MM.1S (cell line): Measurements from ENCODE around the gene IKBKG.
"Not testable (repeated sequence)": the region's sequence is repeated elsewhere in the genome, so short reads cannot be mapped to it uniquely, and the experiment has no call there.

Experiments
- DNase-seq: peaks from one replicate; pipeline ENCODE4 v3.0.0-alpha.2; 2015
- H2AFZ ChIP-seq: fragments of 300-600 bp; sonication (generic); 2 replicates; pipeline ENCODE4 v1.6.0; 2016; ENCODE audit warnings: antibody characterized with exemption, low read length
- H3F3A ChIP-seq: fragments of 300-600 bp; sonication (generic); 2 replicates; pipeline ENCODE4 v1.6.1; 2016; ENCODE audit warnings: mild to moderate bottlenecking, antibody characterized with exemption, low read length, moderate library complexity, mixed read lengths; ENCODE audit not compliant: insufficient read depth
- H3K27ac ChIP-seq: fragments of 300-600 bp; sonication (generic); 2 replicates; pipeline ENCODE4 v1.5.1; 2016; ENCODE audit warnings: mild to moderate bottlenecking, low read length
- H3K27me3 ChIP-seq: fragments of 300-600 bp; sonication (generic); replicated peaks from 2 replicates; pipeline ENCODE4 v1.6.0; 2016; ENCODE audit warnings: low read length; ENCODE audit not compliant: insufficient read depth
- H3K36me3 ChIP-seq: fragments of 300-600 bp; sonication (generic); replicated peaks from 2 replicates; pipeline ENCODE4 v1.6.1; 2016; ENCODE audit warnings: mild to moderate bottlenecking, low read length, mixed read lengths; ENCODE audit not compliant: insufficient read depth
- H3K4me1 ChIP-seq: fragments of 300-600 bp; sonication (generic); 2 replicates; pipeline ENCODE4 v1.6.1; 2016; ENCODE audit warnings: low read length, mixed read lengths
- H3K4me2 ChIP-seq: fragments of 300-600 bp; sonication (generic); 2 replicates; pipeline ENCODE4 v1.6.0; 2016; ENCODE audit warnings: low read depth, low read length
- H3K4me3 ChIP-seq: fragments of 300-600 bp; sonication (generic); 2 replicates; pipeline ENCODE4 v1.5.1; 2016; ENCODE audit warnings: low read length, mixed read lengths
- H3K79me2 ChIP-seq: fragments of 300-600 bp; sonication (generic); 2 replicates; pipeline ENCODE4 v1.6.1; 2016; ENCODE audit warnings: mixed run types, low read length, mixed read lengths
- H3K9ac ChIP-seq: fragments of 300-600 bp; sonication (generic); 2 replicates; pipeline ENCODE4 v1.6.1; 2016; ENCODE audit warnings: low read length, mixed read lengths
- H3K9me2 ChIP-seq: fragments of 300-600 bp; sonication (generic); replicated peaks from 2 replicates; pipeline ENCODE4 v1.6.1; 2016; ENCODE audit warnings: mild to moderate bottlenecking, low read length, mixed read lengths; ENCODE audit not compliant: insufficient read depth
- H3K9me3 ChIP-seq: fragments of 300-600 bp; sonication (generic); replicated peaks from 2 replicates; pipeline ENCODE4 v1.6.1; 2016; ENCODE audit warnings: mild to moderate bottlenecking, low read length, mixed read lengths; ENCODE audit not compliant: insufficient read depth
- H4K20me1 ChIP-seq: fragments of 300-600 bp; sonication (generic); 2 replicates; pipeline ENCODE4 v1.6.1; 2016; ENCODE audit warnings: mild to moderate bottlenecking, low read length, moderate library complexity, mixed read lengths; ENCODE audit not compliant: insufficient read depth
- CTCF ChIP-seq: fragments of 300-600 bp; sonication (generic); IDR thresholded peaks from 2 replicates; pipeline ENCODE4 v1.5.1; 2016; ENCODE audit warnings: antibody characterized with exemption, low read length, mixed read lengths
- EZH2 ChIP-seq: fragments of 300-600 bp; sonication (generic); optimal IDR thresholded peaks from 2 replicates; pipeline ENCODE3; 2017; ENCODE audit warnings: low read depth, mild to moderate bottlenecking, antibody characterized with exemption, low read length, mixed read lengths
- EZH2phosphoT487 ChIP-seq: fragments of 300-600 bp; sonication (generic); IDR thresholded peaks from 2 replicates; pipeline ENCODE4 v1.6.1; 2018; ENCODE audit warnings: antibody characterized with exemption, low read length

IKBKG gene

GRCh38 chrX:154548028-154548316 lies 552 bp downstream of the IKBKG start:
- DNase-seq = no peak
- 0 out of 2 replicates have a peak, but pooled peaks cover 4% of the 10 kb centered on the region for H3K4me1 ChIP-seq
- H3K36me3 ChIP-seq = no peaks in the 10 kb centered on the region
- H3K9me2 ChIP-seq = no peaks in the 10 kb centered on the region
- H3K27me3 ChIP-seq = no peaks in the 10 kb centered on the region
- peaks cover 38% of the 10 kb centered on the region for H3K79me2 ChIP-seq
- peak overlapping the region; percentile 74 for H3K9ac ChIP-seq
- peak overlapping the region; percentile 94 for H3K4me3 ChIP-seq
- H2AFZ ChIP-seq = peak overlapping the region; percentile 77; the same call in 1 of the 2 replicates
- no peaks in the 10 kb centered on the region for H4K20me1 ChIP-seq
- H3F3A ChIP-seq = no peaks in the 10 kb centered on the region
- TF ChIP-seq EZH2phosphoT487 (no peak), CTCF (no peak)
- peak overlapping the region; percentile 85; the same call in 1 of the 2 replicates for H3K27ac ChIP-seq
- no peaks in the 10 kb centered on the region for H3K9me3 ChIP-seq
- peak overlapping the region; percentile 48 for H3K4me2 ChIP-seq

GRCh38 chrX:154549766-154550165 lies 2.3 kb downstream of the IKBKG start:
- H3F3A ChIP-seq = no peaks in the 10 kb centered on the region
- H2AFZ ChIP-seq = no peak overlapping the region
- no peak overlapping the region for H3K9ac ChIP-seq
- TF ChIP-seq EZH2 = no peak
- TF ChIP-seq CTCF = no peak
- no peak for TF ChIP-seq EZH2phosphoT487
- no peaks in the 10 kb centered on the region for H3K9me3 ChIP-seq
- H3K79me2 ChIP-seq = peaks cover 48% of the 10 kb centered on the region
- H3K4me2 ChIP-seq = no peak overlapping the region
- H3K4me1 ChIP-seq = 0 out of 2 replicates have a peak, but pooled peaks cover 4% of the 10 kb centered on the region
- no peak overlapping the region for H3K4me3 ChIP-seq
- H3K27me3 ChIP-seq = no peaks in the 10 kb centered on the region
- no peaks in the 10 kb centered on the region for H4K20me1 ChIP-seq
- H3K36me3 ChIP-seq = no peaks in the 10 kb centered on the region
- no peaks in the 10 kb centered on the region for H3K9me2 ChIP-seq
- DNase-seq = no peak
- H3K27ac ChIP-seq = no peak overlapping the region

GRCh38 chrX:154552112-154552806 lies 4.8 kb downstream of the IKBKG start:
- H3K9ac ChIP-seq, H2AFZ ChIP-seq, H3K4me1 ChIP-seq, H3K27ac ChIP-seq, H3K27me3 ChIP-seq, H3K4me2 ChIP-seq, H3F3A ChIP-seq, H3K9me2 ChIP-seq, H3K4me3 ChIP-seq, H3K36me3 ChIP-seq, H3K9me3 ChIP-seq, DNase-seq, H4K20me1 ChIP-seq: not testable (repeated sequence)
- H3K79me2 ChIP-seq = peaks cover 45% of the 10 kb centered on the region

GRCh38 chrX:154558060-154558690 lies 10.8 kb downstream of the IKBKG start:
- H3K4me2 ChIP-seq, H3F3A ChIP-seq, DNase-seq, H3K27ac ChIP-seq, H3K9me2 ChIP-seq, H3K79me2 ChIP-seq, H4K20me1 ChIP-seq, H3K9ac ChIP-seq, H3K27me3 ChIP-seq, H3K4me3 ChIP-seq, H3K4me1 ChIP-seq, H3K36me3 ChIP-seq, H3K9me3 ChIP-seq, H2AFZ ChIP-seq: not testable (repeated sequence)

GRCh38 chrX:154558896-154559295 lies 11.5 kb downstream of the IKBKG start:
- H3K4me1 ChIP-seq, H3K27ac ChIP-seq, H3K4me2 ChIP-seq, H4K20me1 ChIP-seq, H3K36me3 ChIP-seq, H3K9me3 ChIP-seq, H3K79me2 ChIP-seq, H3K9ac ChIP-seq, DNase-seq, H3K27me3 ChIP-seq, H3K9me2 ChIP-seq, H3K4me3 ChIP-seq, H2AFZ ChIP-seq, H3F3A ChIP-seq: not testable (repeated sequence)

GRCh38 chrX:154560326-154560725 lies 12.9 kb downstream of the IKBKG start:
- H3K79me2 ChIP-seq = not testable (repeated sequence)

More at GRCh38 chrX:154560326-154560725, 12.9 kb downstream of the IKBKG start:
- H3K9me3 ChIP-seq, H2AFZ ChIP-seq, H3K9ac ChIP-seq, H3K4me2 ChIP-seq, H3K27ac ChIP-seq, H3K27me3 ChIP-seq, DNase-seq, H3K4me1 ChIP-seq, H3F3A ChIP-seq, H3K36me3 ChIP-seq, H4K20me1 ChIP-seq, H3K9me2 ChIP-seq, H3K4me3 ChIP-seq: not testable (repeated sequence)
